GM21786 (cell line): ENCODE measurements around the gene L3MBTL1.

Experiments used
- ATAC-seq: cut with Tn5 transposase; IDR thresholded peaks from one replicate; pipeline ENCODE4 v1.9.1; 2021; ENCODE audit not compliant: unreplicated experiment

Gene L3MBTL1

GRCh38 chr20:43507150-43508080 is at the start of gene L3MBTL1:
L3MBTL1 (plus strand) TSS chr20:43507697; CDS start chr20:43513504, 5,807 bp downstream.
- no peak for ATAC-seq

DNA sequence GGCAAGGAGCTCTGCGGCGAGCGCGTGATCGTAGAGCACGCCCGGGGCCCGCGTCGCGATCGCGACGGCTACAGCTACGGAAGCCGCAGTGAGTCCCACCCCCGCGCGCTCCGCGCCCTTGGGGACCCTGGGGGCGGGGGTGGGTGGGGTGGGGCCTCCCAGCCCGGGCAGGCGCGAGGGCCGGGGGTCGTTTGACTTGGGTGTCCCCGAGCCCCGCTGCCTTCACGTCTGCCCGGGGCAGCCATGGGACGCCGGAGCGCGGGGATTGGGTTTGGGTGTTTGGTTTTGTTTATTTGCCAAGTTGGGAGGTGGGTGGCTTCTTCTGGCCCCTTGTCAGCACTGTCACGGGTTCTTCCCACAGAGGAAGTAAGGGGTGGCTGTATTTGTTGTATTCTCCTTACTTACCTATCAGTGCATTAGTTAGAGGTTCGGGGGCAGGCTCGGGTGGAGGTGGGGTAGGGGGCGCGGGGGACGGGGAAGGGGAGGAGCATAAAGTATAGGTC is 49.0 kb upstream of the L3MBTL1 start:
- ATAC-seq, result no peak

- no peak for ATAC-seq
Measured at GRCh38 chr20:43459022-43459942, 48.2 kb upstream of the L3MBTL1 start.

GRCh38 chr20:43460172-43460829 is 47.2 kb upstream of the L3MBTL1 start:
- ATAC-seq, result no peak

DNA sequence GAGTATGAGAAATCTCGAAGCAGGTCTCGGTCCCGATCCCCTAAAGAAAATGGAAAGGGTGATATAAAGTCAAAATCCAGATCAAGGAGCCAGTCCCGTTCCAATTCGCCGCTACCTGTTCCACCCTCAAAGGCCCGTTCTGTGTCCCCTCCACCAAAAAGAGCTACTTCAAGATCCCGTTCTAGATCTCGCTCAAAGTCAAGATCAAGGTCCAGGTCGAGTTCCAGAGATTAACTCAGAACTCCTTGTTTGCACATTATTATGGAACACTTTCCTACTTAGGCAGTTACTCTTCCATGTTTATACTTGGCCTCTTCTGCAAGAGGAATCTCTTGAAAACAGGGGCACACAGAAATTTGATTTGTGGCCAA is 46.7 kb upstream of the L3MBTL1 start:
- ATAC-seq, result no peak

DNA sequence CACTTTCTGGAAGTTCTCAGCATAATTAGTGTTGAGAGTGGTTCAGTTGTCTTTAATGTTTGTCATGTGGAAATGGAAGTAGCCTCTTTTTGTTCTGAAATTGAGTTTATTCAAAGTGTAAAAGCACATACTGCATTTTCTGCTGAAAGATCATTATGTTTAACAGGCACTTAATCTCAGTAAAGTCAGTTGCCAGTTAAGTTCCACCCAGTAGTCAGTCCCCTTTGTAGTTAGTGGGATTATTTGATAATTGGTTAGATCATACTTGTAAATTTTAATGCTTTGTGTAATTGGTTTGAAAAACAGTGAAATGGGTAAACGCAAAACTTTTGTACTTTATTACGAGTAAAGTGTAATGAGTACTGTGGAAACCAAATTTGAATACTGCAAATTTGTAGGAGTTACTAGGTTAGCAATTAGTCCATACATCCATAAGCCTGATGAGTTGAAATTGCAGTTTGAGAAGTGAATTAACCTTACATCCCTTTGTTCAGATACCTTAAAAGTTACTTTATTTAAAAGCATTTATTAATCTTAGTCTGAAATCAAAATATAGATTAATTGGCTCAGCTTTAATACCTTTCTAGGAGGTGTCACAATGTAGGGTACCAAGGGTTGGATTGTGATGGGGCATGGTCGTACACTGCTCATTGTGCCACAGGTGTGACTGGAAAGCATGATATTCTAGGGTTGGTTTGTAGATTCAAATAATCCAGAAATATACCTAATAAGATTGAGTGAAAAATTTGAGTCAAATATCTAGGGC is 45.4 kb upstream of the L3MBTL1 start:
- no peak for ATAC-seq

- no peak for ATAC-seq
Measured at GRCh38 chr20:43462660-43463526, 44.6 kb upstream of the L3MBTL1 start.

DNA sequence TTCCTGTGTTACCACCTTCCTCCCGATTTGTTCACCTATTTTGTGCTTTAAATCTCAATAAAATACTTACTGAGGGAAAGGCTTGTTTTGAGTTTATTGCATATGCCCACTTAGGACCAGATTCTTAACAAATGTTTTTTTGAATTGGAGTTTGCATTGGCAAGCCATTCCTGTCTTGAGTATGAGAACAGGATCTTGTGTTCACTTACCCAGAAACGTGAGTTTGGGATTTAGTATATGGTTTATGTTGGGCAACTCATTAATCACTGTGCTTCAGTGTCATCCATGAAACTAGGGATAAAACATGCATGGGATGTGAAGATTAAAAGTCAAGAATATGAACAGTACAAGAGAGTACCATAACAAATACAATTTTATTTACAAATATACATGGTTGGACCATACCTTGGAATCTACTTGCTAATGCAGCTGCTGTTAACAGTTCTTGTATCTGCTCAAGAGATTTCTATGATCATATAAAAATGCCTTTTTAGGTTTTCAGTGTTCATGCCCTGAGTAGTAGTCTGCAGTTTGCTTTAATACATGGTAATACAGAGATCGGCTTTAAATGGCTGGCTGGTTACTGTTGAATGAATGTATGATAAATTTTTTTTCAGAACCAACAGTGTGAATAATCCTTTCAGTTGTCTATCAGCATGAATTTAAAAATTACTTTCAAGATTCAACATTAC is 43.8 kb upstream of the L3MBTL1 start:
- no peak for ATAC-seq

DNA sequence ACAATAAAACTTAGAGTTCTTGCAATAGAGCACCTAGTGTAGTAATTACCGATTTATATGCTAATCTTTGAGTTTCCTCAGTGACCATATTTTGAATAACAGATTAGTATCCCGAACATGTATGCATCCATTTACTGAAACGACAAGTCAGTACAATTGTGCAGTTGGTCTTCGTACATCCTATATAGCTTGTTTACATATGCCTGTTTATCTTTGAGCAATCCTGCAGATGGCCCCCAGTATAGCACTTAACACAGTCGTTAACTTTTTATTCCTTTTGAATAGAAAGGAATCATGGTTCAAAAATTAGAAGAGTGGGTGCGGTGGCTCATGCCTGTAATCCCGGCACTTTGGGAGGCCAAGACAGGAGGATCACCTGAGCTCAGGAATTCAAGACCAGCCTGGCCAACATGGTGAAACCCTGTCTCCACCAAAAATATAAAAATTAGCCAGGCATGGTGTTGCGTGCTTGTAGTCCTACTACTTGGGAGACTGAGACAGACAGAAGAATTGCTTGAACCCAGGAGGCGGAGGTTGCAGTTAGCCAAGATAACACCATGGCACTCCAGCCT is 43.2 kb upstream of the L3MBTL1 start:
- ATAC-seq, result no peak

- no peak for ATAC-seq
Measured at GRCh38 chr20:43465625-43465943, 41.9 kb upstream of the L3MBTL1 start.

GRCh38 chr20:43467589-43467988 is 39.9 kb upstream of the L3MBTL1 start:
- ATAC-seq, result no peak

DNA sequence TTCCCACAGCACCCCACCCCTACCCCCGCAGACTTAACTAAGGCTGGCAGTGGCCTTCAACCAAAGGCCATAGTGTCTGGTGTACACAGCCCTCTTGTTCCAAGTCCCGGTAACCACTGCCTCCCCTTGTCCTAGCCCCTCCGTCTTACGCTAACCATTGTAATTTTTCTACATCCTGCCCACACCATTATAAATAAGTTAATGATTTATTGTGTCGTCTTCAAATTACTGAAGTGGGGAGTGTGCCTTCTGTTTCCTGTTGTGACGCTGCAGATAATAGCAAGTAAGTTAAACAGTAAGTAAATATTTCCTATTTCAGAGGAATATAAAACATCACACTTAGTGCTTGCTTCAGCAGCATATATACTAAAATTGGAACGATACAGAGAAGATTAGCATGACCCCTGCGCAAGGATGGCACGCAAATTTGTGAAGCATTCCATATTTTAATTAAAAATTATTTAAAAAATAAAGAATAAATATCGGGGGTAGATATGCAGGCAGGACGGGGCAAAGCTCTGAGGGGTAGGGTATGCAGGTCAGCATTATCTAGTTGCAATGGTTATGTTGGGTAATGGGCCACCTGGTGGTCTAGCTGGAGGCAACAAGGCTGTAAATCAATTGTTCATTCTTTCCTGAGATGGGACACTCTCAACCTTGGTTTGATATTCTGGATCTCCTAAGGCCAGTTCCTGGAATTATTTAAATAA is 34.7 kb upstream of the L3MBTL1 start:
- ATAC-seq, result no peak

- no peak for ATAC-seq
Measured at GRCh38 chr20:43473381-43473704, 34.2 kb upstream of the L3MBTL1 start.

GRCh38 chr20:43477193-43477592 is 30.3 kb upstream of the L3MBTL1 start:
- no peak for ATAC-seq

DNA sequence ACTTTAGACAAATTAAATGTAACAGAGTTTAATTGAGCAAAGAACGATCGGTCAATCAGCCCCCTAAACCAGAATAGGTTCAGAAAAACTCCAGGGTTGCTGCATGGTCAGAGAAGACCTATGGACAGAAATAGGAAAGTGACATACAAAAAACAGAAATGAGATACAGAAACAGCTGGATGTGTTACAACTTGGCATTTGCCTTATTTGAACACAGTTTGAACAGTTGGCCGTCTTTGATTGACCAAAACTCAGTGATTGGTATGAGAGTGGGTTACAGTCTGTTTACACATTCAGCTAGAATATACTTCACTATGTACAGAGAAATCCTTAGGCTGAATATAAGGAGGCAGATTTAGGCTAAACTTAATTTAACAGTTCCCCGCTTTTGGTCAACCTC is 29.9 kb upstream of the L3MBTL1 start:
- no peak for ATAC-seq

GRCh38 chr20:43490038-43490437 is 17.5 kb upstream of the L3MBTL1 start:
- ATAC-seq, result no peak

- ATAC-seq, result peak; percentile 81
Measured at GRCh38 chr20:43492101-43492500, 15.4 kb upstream of the L3MBTL1 start.

- ATAC-seq, result no peak
Measured at GRCh38 chr20:43495388-43495787, 12.1 kb upstream of the L3MBTL1 start.
